Neural crest cell (in vitro differentiated cells): ENCODE results near the gene SLIT3. TPM values are rescaled to one million over a fixed set of nuclear protein-coding genes. Genes with fewer than 3 reads are reported as not detected.

ENCODE experiments used
- DNase-seq: peaks from one replicate; pipeline ENCODE4 v3.0.0; 2021; ENCODE audit warnings: low read depth, mixed read lengths, low spot score
- H3K27ac Mint-ChIP-seq: one replicate; pipeline ENCODE4 v1.8.0; 2021; ENCODE audit warnings: mild to moderate bottlenecking, mixed read lengths; ENCODE audit not compliant: unreplicated experiment
- H3K27me3 Mint-ChIP-seq: 2 replicates; pipeline ENCODE4 v1.8.0; 2021; ENCODE audit warnings: low read depth, mild to moderate bottlenecking, mixed read lengths
- H3K36me3 Mint-ChIP-seq: 2 replicates; pipeline ENCODE4 v1.8.0; 2021; ENCODE audit warnings: low read depth, mild to moderate bottlenecking, mixed read lengths
- H3K4me1 Mint-ChIP-seq: 2 replicates; pipeline ENCODE4 v1.8.0; 2021; ENCODE audit warnings: mixed read lengths
- H3K4me3 Mint-ChIP-seq: one replicate; pipeline ENCODE4 v1.8.0; 2021; ENCODE audit warnings: mild to moderate bottlenecking, mixed read lengths
- H3K9me3 Mint-ChIP-seq: 2 replicates; pipeline ENCODE4 v1.8.0; 2021; ENCODE audit warnings: mixed read lengths
- CTCF ChIP-seq: fragments of 200-600 bp; sonication (generic); conservative IDR thresholded peaks from 2 replicates; pipeline ENCODE4 v1.5.0; 2021; ENCODE audit warnings: antibody characterized with exemption, mild to moderate bottlenecking
- total RNA-seq: library from RNA; stranded (reverse); gene quantifications from 2 replicates; pipeline ENCODE4 v1.2.1, GENCODE V29; 2021

The SLIT3 gene
- total RNA-seq, 1 donor from 2014 or later: 13.3 TPM

GRCh38 chr5:169165052-169165451, 135.9 kb downstream of the SLIT3 start:
- no peak for TF ChIP-seq CTCF
- Mint-ChIP-seq H3K9me3 (peaks cover 4% of the 10 kb centered on the region), H3K4me3 (no peak overlapping the region), H3K27ac (no peak overlapping the region), H3K27me3 (no peaks in the 10 kb centered on the region), H3K4me1 (peaks cover 14% of the 10 kb centered on the region), H3K36me3 (peaks cover 3% of the 10 kb centered on the region)
- no peak for DNase-seq

- DNase-seq: no peak
- no peak for TF ChIP-seq CTCF
- Mint-ChIP-seq H3K27ac (no peak overlapping the region), H3K36me3 (peaks cover 6% of the 10 kb centered on the region), H3K27me3 (no peaks in the 10 kb centered on the region), H3K4me3 (no peak overlapping the region), H3K4me1 (peaks cover 14% of the 10 kb centered on the region), H3K9me3 (peaks cover 8% of the 10 kb centered on the region)
Observed at GRCh38 chr5:169164481-169164925, 136.4 kb downstream of the SLIT3 start.

- H3K9me3 Mint-ChIP-seq: peaks cover 20% of the 10 kb centered on the region
- peaks cover 14% of the 10 kb centered on the region for H3K4me1 Mint-ChIP-seq
- no peaks in the 10 kb centered on the region for H3K27me3 Mint-ChIP-seq
- no peak overlapping the region for H3K4me3 Mint-ChIP-seq
- DNase-seq: no peak
- no peak overlapping the region for H3K27ac Mint-ChIP-seq
- no peak for TF ChIP-seq CTCF
- peaks cover 10% of the 10 kb centered on the region for H3K36me3 Mint-ChIP-seq
Observed at GRCh38 chr5:169162407-169162806, 138.5 kb downstream of the SLIT3 start.

GRCh38 chr5:169161022-169161680, 139.8 kb downstream of the SLIT3 start:
- Mint-ChIP-seq H3K4me3 (no peak overlapping the region), H3K36me3 (peaks cover 10% of the 10 kb centered on the region), H3K27ac (peak overlapping the region; percentile 59), H3K9me3 (peaks cover 22% of the 10 kb centered on the region), H3K4me1 (peaks cover 14% of the 10 kb centered on the region), H3K27me3 (no peaks in the 10 kb centered on the region)
- TF ChIP-seq CTCF: no peak
- no peak for DNase-seq

GRCh38 chr5:169160405-169160901, 140.5 kb downstream of the SLIT3 start:
- Mint-ChIP-seq H3K4me1 (peaks cover 15% of the 10 kb centered on the region), H3K4me3 (no peak overlapping the region), H3K9me3 (peaks cover 22% of the 10 kb centered on the region), H3K27ac (no peak overlapping the region), H3K36me3 (peaks cover 10% of the 10 kb centered on the region), H3K27me3 (no peaks in the 10 kb centered on the region)
- peak; percentile 32 for TF ChIP-seq CTCF
- no peak for DNase-seq
